Panc1 (cell line): ENCODE results near the gene TNFRSF17. TPM values are rescaled to one million over a fixed set of nuclear protein-coding genes. Genes with fewer than 3 reads are reported as not detected.

Source experiments
- total RNA-seq: library from RNA; stranded (reverse); gene quantifications from one replicate; pipeline ENCODE4 v1.2.1, GENCODE V29; 2021; ENCODE audit not compliant: unreplicated experiment

The TNFRSF17 gene
- total RNA-seq, 1 experiment from 2014 or later, result not detected

Other genes with a start within 250 kb of the TNFRSF17 start
- gene TXNDC11, start 222.4 kb upstream of the TNFRSF17 start, total RNA-seq, result 30.5 TPM
- 52.3 TPM for gene ZC3H7A, start 168.0 kb upstream of the TNFRSF17 start, total RNA-seq
- 195 TPM for gene RSL1D1, start 113.7 kb upstream of the TNFRSF17 start, total RNA-seq
- gene GSPT1, start 49.3 kb upstream of the TNFRSF17 start, total RNA-seq, result 194 TPM
- 10.3 TPM for gene NPIPB2, start 23.2 kb upstream of the TNFRSF17 start, total RNA-seq
- gene SNX29, start 11.5 kb downstream of the TNFRSF17 start, total RNA-seq, result 8.5 TPM